HL-60 (cell line): Measurements from ENCODE around the gene CXXC5.

Experiments used
- DNase-seq, 2 experiments: peaks; one replicate each; pipeline ENCODE4 v3.0.0-alpha.2; 2010 to 2020; ENCODE audit warnings: low read depth in 1 of 2, low spot score in 1 of 2
- H3K27ac ChIP-seq: fragments of 250-450 bp; sonication (Bioruptor Pico); replicated peaks from 2 replicates; pipeline ENCODE4 v1.5.1; 2020; ENCODE audit warnings: mild to moderate bottlenecking, moderate library complexity
- H3K27me3 ChIP-seq: fragments of 250-450 bp; sonication (Bioruptor Pico); 2 replicates; pipeline ENCODE4 v1.5.1; 2021; ENCODE audit warnings: mild to moderate bottlenecking, moderate library complexity; ENCODE audit not compliant: insufficient read depth, poor library complexity, severe bottlenecking
- H3K4me3 ChIP-seq: replicated peaks from 2 replicates; pipeline ENCODE4 v1.5.1; 2011; ENCODE audit warnings: mild to moderate bottlenecking, control low read depth, low read length; ENCODE audit not compliant: insufficient read depth
- CTCF ChIP-seq: IDR thresholded peaks from one replicate; pipeline ENCODE4 v1.5.1; 2011; ENCODE audit warnings: low read length, control low read depth, inconsistent platforms; ENCODE audit not compliant: insufficient read depth
- GABPA ChIP-seq: IDR thresholded peaks from 2 replicates; pipeline ENCODE4 v1.6.1; 2012; ENCODE audit warnings: low read depth
- POLR2AphosphoS5 ChIP-seq: IDR thresholded peaks from 2 replicates; pipeline ENCODE4 v1.6.1; 2012; ENCODE audit warnings: low read depth
- REST ChIP-seq: IDR thresholded peaks from 2 replicates; pipeline ENCODE4 v1.6.1; 2012; ENCODE audit warnings: low read depth; ENCODE audit not compliant: insufficient replicate concordance
- SPI1 ChIP-seq: IDR thresholded peaks from 2 replicates; pipeline ENCODE4 v1.6.1; 2012; ENCODE audit warnings: low read depth, mild to moderate bottlenecking, borderline replicate concordance

The CXXC5 gene

GRCh38 chr5:139708877-139709581 lies 60.9 kb downstream of the CXXC5 start:
- peaks cover 5% of the 10 kb centered on the region for H3K27me3 ChIP-seq
- DNase-seq: no peak
- H3K4me3 ChIP-seq: no peak overlapping the region
- H3K27ac ChIP-seq: no peak overlapping the region
- TF ChIP-seq REST (no peak), SPI1 (no peak), CTCF (no peak), GABPA (no peak), POLR2AphosphoS5 (no peak)

GRCh38 chr5:139709582-139710318 lies 61.6 kb downstream of the CXXC5 start:
- no peak overlapping the region for H3K27ac ChIP-seq
- no peak overlapping the region for H3K4me3 ChIP-seq
- H3K27me3 ChIP-seq: peaks cover 5% of the 10 kb centered on the region
- no peak for DNase-seq
- no peak for TF ChIP-seq SPI1
- TF ChIP-seq GABPA: no peak
- no peak for TF ChIP-seq REST
- TF ChIP-seq CTCF: no peak
- TF ChIP-seq POLR2AphosphoS5: no peak

GRCh38 chr5:139710319-139711066 lies 62.3 kb downstream of the CXXC5 start:
- peak overlapping the region; percentile 29 for H3K4me3 ChIP-seq
- no peak for DNase-seq
- H3K27ac ChIP-seq: no peak overlapping the region
- no peak for TF ChIP-seq POLR2AphosphoS5
- TF ChIP-seq GABPA: no peak
- no peak for TF ChIP-seq SPI1
- no peak for TF ChIP-seq CTCF
- no peak for TF ChIP-seq REST
- peaks cover 5% of the 10 kb centered on the region for H3K27me3 ChIP-seq
